Fibroblast of the aortic adventitia (primary cell): ENCODE results near the gene NFKBIA. TPM values are rescaled to one million over a fixed set of nuclear protein-coding genes. Genes with fewer than 3 reads are reported as not detected.

Source experiments
- DNase-seq: peaks from one replicate; pipeline ENCODE4 v3.0.0-alpha.2; 2010; ENCODE audit warnings: low read depth
- H3K4me3 ChIP-seq: 2 replicates; pipeline ENCODE4 v1.5.1; 2011; ENCODE audit warnings: low read depth, mild to moderate bottlenecking, control low read depth, low read length, moderate library complexity
- CTCF ChIP-seq: IDR thresholded peaks from 2 replicates; pipeline ENCODE4 v1.5.1; 2011; ENCODE audit warnings: mild to moderate bottlenecking, low read length, control low read depth, inconsistent platforms; ENCODE audit not compliant: insufficient read depth
- total RNA-seq: library from RNA; depleted of rRNA; stranded (reverse); fragments of >200 nt; gene quantifications from 2 replicates; pipeline ENCODE4 v1.2.3, GENCODE V29; 2012; ENCODE audit warnings: low replicate concordance

NFKBIA gene
- total RNA-seq, 1 donor: 86.6 TPM

GRCh38 chr14:35403603-35404448 lies 723 bp downstream of the NFKBIA start:
- H3K4me3 ChIP-seq: peak overlapping the region; percentile 98
- no peak for TF ChIP-seq CTCF
- DNase-seq: peak; percentile 94

- DNase-seq: peak; percentile 65
- TF ChIP-seq CTCF: no peak
- peak overlapping the region; percentile 98 for H3K4me3 ChIP-seq
Observed at GRCh38 chr14:35403114-35403602, 1.4 kb downstream of the NFKBIA start.

GRCh38 chr14:35402323-35403113 lies 2.0 kb downstream of the NFKBIA start:
- DNase-seq: peak; percentile 30
- H3K4me3 ChIP-seq: peak overlapping the region; percentile 98
- no peak for TF ChIP-seq CTCF

- H3K4me3 ChIP-seq: peak overlapping the region; percentile 98
- DNase-seq: peak; percentile 52
- TF ChIP-seq CTCF: no peak
Observed at GRCh38 chr14:35401422-35402265, 2.9 kb downstream of the NFKBIA start.

- H3K4me3 ChIP-seq: peak overlapping the region; percentile 98
- TF ChIP-seq CTCF: no peak
- peak; percentile 28 for DNase-seq
Observed at GRCh38 chr14:35400648-35401421, 3.7 kb downstream of the NFKBIA start.
